ENCODE measurements around the gene ZNF585A.
"Not testable (repeated sequence)": the region's sequence is repeated elsewhere in the genome, so short reads cannot be mapped to it uniquely, and the experiment has no call there.

The ZNF585A gene

DNA sequence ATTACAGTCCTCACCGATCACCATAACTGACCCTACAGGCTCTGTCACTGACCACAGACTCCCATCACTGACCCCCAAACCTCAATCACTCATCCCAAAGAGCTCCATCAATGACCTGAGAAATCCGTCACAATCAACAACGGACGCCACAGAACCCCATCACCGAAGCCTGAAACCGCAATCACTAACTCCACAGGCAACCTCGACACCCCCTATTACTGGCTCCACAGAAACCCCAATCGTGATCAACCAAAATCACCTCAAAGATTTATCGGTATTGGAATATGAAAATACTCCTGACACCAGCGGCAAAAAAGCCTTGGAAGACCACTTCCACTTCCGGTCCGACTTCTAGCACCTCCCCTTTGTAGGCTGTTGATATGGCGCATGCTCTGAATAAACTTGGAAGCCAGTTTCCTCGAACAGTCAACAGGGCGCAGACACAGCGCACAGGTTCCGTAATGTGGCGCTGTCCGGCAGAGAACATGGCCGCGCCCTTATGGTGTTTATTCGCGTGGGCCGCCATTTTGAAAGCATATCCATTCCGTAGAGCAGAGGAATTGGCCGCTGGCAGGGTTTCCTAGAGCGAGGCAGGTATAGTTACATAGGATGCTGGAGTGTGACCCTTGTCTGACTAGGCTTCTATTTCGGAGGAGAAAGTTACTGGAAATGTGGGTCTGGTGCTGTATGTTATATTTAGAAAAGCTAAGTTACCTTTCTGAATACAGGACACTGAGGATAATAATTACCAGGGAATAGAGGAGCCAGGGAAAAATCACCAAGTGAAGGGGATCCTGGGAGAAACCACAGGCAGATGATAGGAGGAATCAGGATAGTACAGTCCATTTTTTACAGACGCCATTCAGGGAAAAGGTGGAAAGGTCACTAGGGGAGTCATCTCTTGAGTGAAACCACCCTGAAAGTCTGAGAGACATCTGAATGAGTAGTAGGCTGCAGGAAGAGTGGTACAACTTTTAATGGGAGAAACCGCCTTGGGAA, at the start of gene ZNF585A:
Gene ZNF585A, minus strand, starts transcription at position 328 of the 999 bp plus-strand sequence. CDS start 2,785 bp downstream, outside the sequence.
- H3K4me1 ChIP-seq (ENCODE audit: control insufficient read depth, insufficient read depth, low read length): peaks cover 2% of the 10 kb centered on the region
- H3K4me3 ChIP-seq (ENCODE audit: low read length): peak within 1 kb of the TSS; percentile 97
- H3K9ac ChIP-seq (ENCODE audit: low read length): peak within 1 kb of the TSS; percentile 87
- no peaks in the 10 kb centered on the region for H3K27me3 ChIP-seq (ENCODE audit: control insufficient read depth, insufficient read depth, low read length)
- peaks cover 14% of the 10 kb centered on the region for H3K36me3 ChIP-seq (ENCODE audit: control insufficient read depth, insufficient read depth, low read length)
- peak within 1 kb of the TSS; percentile 69 for H3K27ac ChIP-seq (ENCODE audit: low read depth, low read length)

DNA sequence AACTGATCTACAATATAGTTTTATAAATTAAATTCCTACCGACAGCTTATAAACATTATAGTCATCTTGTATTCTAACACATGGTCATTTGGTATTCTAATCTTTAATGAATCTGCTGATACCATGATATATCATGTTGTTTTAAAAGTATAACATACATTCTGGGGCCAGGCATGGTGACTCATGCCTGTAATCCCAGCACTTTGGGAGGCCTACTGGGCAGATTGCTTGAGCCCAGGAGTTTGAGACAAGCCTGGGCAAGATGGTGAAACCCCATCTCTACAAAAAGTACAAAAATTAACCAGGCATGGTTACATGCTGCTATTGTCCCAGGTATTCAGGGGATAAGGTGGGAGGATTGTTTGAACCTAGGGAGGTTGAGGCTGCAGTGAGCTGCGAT, 48.6 kb upstream of the ZNF585A start:
- Histone ChIP-seq H3K36me3 (ENCODE audit: control insufficient read depth, insufficient read depth, low read length) (peaks cover 11% of the 10 kb centered on the region), H3K27me3 (ENCODE audit: control insufficient read depth, insufficient read depth, low read length) (no peaks in the 10 kb centered on the region), H3K9ac (ENCODE audit: low read length) (no peak overlapping the region), H3K27ac (ENCODE audit: low read depth, low read length) (no peak overlapping the region), H3K4me1 (ENCODE audit: control insufficient read depth, insufficient read depth, low read length) (peaks cover 7% of the 10 kb centered on the region), H3K4me3 (ENCODE audit: low read length) (no peak overlapping the region)

- Histone ChIP-seq H3K4me3 (ENCODE audit: low read length) (no peak overlapping the region), H3K9ac (ENCODE audit: low read length) (no peak overlapping the region), H3K4me1 (ENCODE audit: control insufficient read depth, insufficient read depth, low read length) (peaks cover 7% of the 10 kb centered on the region), H3K27me3 (ENCODE audit: control insufficient read depth, insufficient read depth, low read length) (no peaks in the 10 kb centered on the region), H3K27ac (ENCODE audit: low read depth, low read length) (no peak overlapping the region), H3K36me3 (ENCODE audit: control insufficient read depth, insufficient read depth, low read length) (peaks cover 6% of the 10 kb centered on the region)
Observed at GRCh38 chr19:37220383-37220782, 47.9 kb upstream of the ZNF585A start.

DNA sequence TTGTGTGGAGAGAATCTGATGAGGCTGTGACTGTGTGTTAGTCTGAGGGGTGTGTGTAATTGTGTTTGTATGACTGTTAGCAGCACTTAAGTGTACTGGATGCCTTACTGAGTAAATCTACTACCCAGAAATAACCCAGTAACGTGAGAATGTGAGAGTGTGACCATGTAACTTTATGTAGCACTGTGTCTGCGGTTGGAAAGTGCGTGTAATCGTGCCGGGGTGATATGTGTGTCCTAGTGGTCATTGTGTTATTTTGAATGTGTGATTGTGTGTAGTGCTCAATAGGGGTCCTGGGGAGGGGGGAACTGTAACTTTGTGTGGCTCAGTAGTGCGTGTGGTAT, 46.1 kb upstream of the ZNF585A start:
- peak overlapping the region; percentile 19 for H3K9ac ChIP-seq (ENCODE audit: low read length)

GRCh38 chr19:37217775-37218591, 45.5 kb upstream of the ZNF585A start, which contains the start of gene ZNF383:
Gene ZNF383, plus strand, starts transcription at chr19:37218214. Its CDS starts 12,240 bp downstream, at chr19:37230454.
- Histone ChIP-seq H3K4me1 (ENCODE audit: control insufficient read depth, insufficient read depth, low read length) (peaks cover 7% of the 10 kb centered on the region), H3K27ac (ENCODE audit: low read depth, low read length) (peak within 1 kb of the TSS; percentile 91), H3K27me3 (ENCODE audit: control insufficient read depth, insufficient read depth, low read length) (no peaks in the 10 kb centered on the region), H3K9ac (ENCODE audit: low read length) (peak within 1 kb of the TSS; percentile 86), H3K36me3 (ENCODE audit: control insufficient read depth, insufficient read depth, low read length) (peaks cover 1% of the 10 kb centered on the region), H3K4me3 (ENCODE audit: low read length) (peak within 1 kb of the TSS; percentile 88)

More for the DNA sequence above, 46.1 kb upstream of the ZNF585A start:
- Histone ChIP-seq H3K4me1 (ENCODE audit: control insufficient read depth, insufficient read depth, low read length) (peaks cover 7% of the 10 kb centered on the region), H3K4me3 (ENCODE audit: low read length) (peak overlapping the region; percentile 88), H3K27me3 (ENCODE audit: control insufficient read depth, insufficient read depth, low read length) (no peaks in the 10 kb centered on the region), H3K27ac (ENCODE audit: low read depth, low read length) (peak overlapping the region; percentile 91), H3K36me3 (ENCODE audit: control insufficient read depth, insufficient read depth, low read length) (peaks cover 4% of the 10 kb centered on the region)

GRCh38 chr19:37217480-37217774, 44.9 kb upstream of the ZNF585A start:
- H3K4me3 ChIP-seq (ENCODE audit: low read length): peak overlapping the region; percentile 88
- H3K27me3 ChIP-seq (ENCODE audit: control insufficient read depth, insufficient read depth, low read length): no peaks in the 10 kb centered on the region
- H3K4me1 ChIP-seq (ENCODE audit: control insufficient read depth, insufficient read depth, low read length): peaks cover 7% of the 10 kb centered on the region
- H3K27ac ChIP-seq (ENCODE audit: low read depth, low read length): peak overlapping the region; percentile 91
- no peaks in the 10 kb centered on the region for H3K36me3 ChIP-seq (ENCODE audit: control insufficient read depth, insufficient read depth, low read length)
- peak overlapping the region; percentile 57 for H3K9ac ChIP-seq (ENCODE audit: low read length)

- Histone ChIP-seq H3K9ac (ENCODE audit: low read length) (no peak overlapping the region), H3K27ac (ENCODE audit: low read depth, low read length) (no peak overlapping the region), H3K4me1 (ENCODE audit: control insufficient read depth, insufficient read depth, low read length) (no peaks in the 10 kb centered on the region), H3K27me3 (ENCODE audit: control insufficient read depth, insufficient read depth, low read length) (no peaks in the 10 kb centered on the region), H3K4me3 (ENCODE audit: low read length) (no peak overlapping the region), H3K36me3 (ENCODE audit: control insufficient read depth, insufficient read depth, low read length) (peaks cover 10% of the 10 kb centered on the region)
Observed at GRCh38 chr19:37197768-37198167, 25.3 kb upstream of the ZNF585A start.

- not testable (repeated sequence) for H3K27ac ChIP-seq (ENCODE audit: low read depth, low read length); H3K36me3 ChIP-seq (ENCODE audit: control insufficient read depth, insufficient read depth, low read length); H3K9ac ChIP-seq (ENCODE audit: low read length); H3K27me3 ChIP-seq (ENCODE audit: control insufficient read depth, insufficient read depth, low read length); H3K4me3 ChIP-seq (ENCODE audit: low read length); H3K4me1 ChIP-seq (ENCODE audit: control insufficient read depth, insufficient read depth, low read length)
Observed at GRCh38 chr19:37197115-37197514, 24.6 kb upstream of the ZNF585A start.

GRCh38 chr19:37195248-37195647, 22.8 kb upstream of the ZNF585A start:
- not testable (repeated sequence) for H3K27ac ChIP-seq (ENCODE audit: low read depth, low read length); H3K4me3 ChIP-seq (ENCODE audit: low read length); H3K9ac ChIP-seq (ENCODE audit: low read length); H3K27me3 ChIP-seq (ENCODE audit: control insufficient read depth, insufficient read depth, low read length); H3K4me1 ChIP-seq (ENCODE audit: control insufficient read depth, insufficient read depth, low read length); H3K36me3 ChIP-seq (ENCODE audit: control insufficient read depth, insufficient read depth, low read length)

DNA sequence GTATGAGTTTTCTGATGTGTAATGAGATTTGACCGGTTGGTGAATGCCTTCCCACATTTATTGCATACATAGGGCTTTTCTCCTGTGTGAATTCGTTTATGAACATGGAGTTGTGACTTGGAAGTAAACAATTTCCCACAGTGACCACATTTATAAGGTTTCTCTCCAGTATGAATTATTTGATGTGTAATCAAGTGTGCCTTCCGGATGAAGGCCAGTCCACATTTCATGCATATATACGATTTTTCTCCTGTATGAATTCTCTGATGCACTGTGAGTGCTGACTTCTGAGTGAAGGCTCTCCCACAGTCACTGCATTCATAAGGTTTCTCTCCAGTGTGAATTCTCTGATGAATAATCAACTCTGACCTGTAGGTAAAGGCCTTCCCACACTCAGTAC, 13.6 kb upstream of the ZNF585A start:
- peaks cover 25% of the 10 kb centered on the region for H3K36me3 ChIP-seq (ENCODE audit: control insufficient read depth, insufficient read depth, low read length)
- not testable (repeated sequence) for H3K4me3 ChIP-seq (ENCODE audit: low read length); H3K9ac ChIP-seq (ENCODE audit: low read length); H3K27ac ChIP-seq (ENCODE audit: low read depth, low read length); H3K27me3 ChIP-seq (ENCODE audit: control insufficient read depth, insufficient read depth, low read length); H3K4me1 ChIP-seq (ENCODE audit: control insufficient read depth, insufficient read depth, low read length)

DNA sequence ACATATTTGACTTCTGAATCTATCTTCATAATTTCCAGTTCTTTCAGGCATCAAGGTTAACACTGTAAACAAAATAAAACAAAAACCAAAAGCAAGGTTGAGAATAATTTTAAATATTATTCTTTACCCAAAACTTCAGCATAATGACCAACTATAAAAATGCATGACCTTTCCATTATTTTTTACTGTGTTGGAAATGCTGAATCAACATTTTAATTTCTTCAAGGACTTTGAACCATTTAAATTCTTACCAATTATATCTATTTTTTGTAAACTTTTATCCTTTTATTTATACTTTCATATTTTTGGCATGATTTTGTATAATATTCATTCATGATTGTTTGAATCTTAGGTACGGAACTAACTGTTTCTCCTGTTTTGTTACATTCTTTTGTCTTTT, 6.9 kb downstream of the ZNF585A start:
- Histone ChIP-seq H3K9ac (ENCODE audit: low read length) (no peak overlapping the region), H3K4me3 (ENCODE audit: low read length) (no peak overlapping the region), H3K27me3 (ENCODE audit: control insufficient read depth, insufficient read depth, low read length) (no peaks in the 10 kb centered on the region), H3K4me1 (ENCODE audit: control insufficient read depth, insufficient read depth, low read length) (no peaks in the 10 kb centered on the region), H3K36me3 (ENCODE audit: control insufficient read depth, insufficient read depth, low read length) (peaks cover 24% of the 10 kb centered on the region), H3K27ac (ENCODE audit: low read depth, low read length) (no peak overlapping the region)

- peaks cover 22% of the 10 kb centered on the region for H3K36me3 ChIP-seq (ENCODE audit: control insufficient read depth, insufficient read depth, low read length)
- no peaks in the 10 kb centered on the region for H3K4me1 ChIP-seq (ENCODE audit: control insufficient read depth, insufficient read depth, low read length)
- H3K4me3 ChIP-seq (ENCODE audit: low read length): no peak overlapping the region
- no peak overlapping the region for H3K9ac ChIP-seq (ENCODE audit: low read length)
- H3K27ac ChIP-seq (ENCODE audit: low read depth, low read length): no peak overlapping the region
- H3K27me3 ChIP-seq (ENCODE audit: control insufficient read depth, insufficient read depth, low read length): no peaks in the 10 kb centered on the region
Observed at GRCh38 chr19:37160153-37160552, 12.3 kb downstream of the ZNF585A start.

Measured in rectal smooth muscle tissue (tissue), 1 donor.